HEK293 (cell line): Measurements from ENCODE around the gene FTO.

Source experiments
- CTCF ChIP-seq: fragments of 450-650 bp; formaldehyde crosslinking; IDR thresholded peaks from 2 replicates; pipeline ENCODE4 v1.5.1; 2016; ENCODE audit warnings: missing biosample characterization, missing genetic modification characterization
- ZNF654 ChIP-seq: fragments of 450-650 bp; formaldehyde crosslinking; IDR thresholded peaks from 2 replicates; pipeline ENCODE4 v1.5.1; 2016; ENCODE audit warnings: low read depth, missing biosample characterization, missing genetic modification characterization
- TF ChIP-seq, protein P1 (sequence below): fragments of 450-650 bp; formaldehyde crosslinking; IDR thresholded peaks from 2 replicates; pipeline ENCODE4 v1.5.1; 2016; ENCODE audit warnings: missing biosample characterization, missing genetic modification characterization, borderline replicate concordance
- TF ChIP-seq, protein P2 (sequence below): fragments of 450-650 bp; formaldehyde crosslinking; IDR thresholded peaks from 2 replicates; pipeline ENCODE4 v1.5.1; 2016; ENCODE audit warnings: missing biosample characterization, missing genetic modification characterization
- TF ChIP-seq, protein P3 (sequence below): fragments of 450-650 bp; formaldehyde crosslinking; IDR thresholded peaks from 2 replicates; pipeline ENCODE4 v1.5.1; 2017; ENCODE audit warnings: missing biosample characterization, missing genetic modification characterization

- TF ChIP-seq CTCF (no peak), ZNF654 (tag by site-specific recombination) (no peak)
- TF ChIP-seq, protein P1, sequence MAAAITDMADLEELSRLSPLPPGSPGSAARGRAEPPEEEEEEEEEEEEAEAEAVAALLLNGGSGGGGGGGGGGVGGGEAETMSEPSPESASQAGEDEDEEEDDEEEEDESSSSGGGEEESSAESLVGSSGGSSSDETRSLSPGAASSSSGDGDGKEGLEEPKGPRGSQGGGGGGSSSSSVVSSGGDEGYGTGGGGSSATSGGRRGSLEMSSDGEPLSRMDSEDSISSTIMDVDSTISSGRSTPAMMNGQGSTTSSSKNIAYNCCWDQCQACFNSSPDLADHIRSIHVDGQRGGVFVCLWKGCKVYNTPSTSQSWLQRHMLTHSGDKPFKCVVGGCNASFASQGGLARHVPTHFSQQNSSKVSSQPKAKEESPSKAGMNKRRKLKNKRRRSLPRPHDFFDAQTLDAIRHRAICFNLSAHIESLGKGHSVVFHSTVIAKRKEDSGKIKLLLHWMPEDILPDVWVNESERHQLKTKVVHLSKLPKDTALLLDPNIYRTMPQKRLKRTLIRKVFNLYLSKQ (tag by site-specific recombination): no peak
- TF ChIP-seq, protein P2, sequence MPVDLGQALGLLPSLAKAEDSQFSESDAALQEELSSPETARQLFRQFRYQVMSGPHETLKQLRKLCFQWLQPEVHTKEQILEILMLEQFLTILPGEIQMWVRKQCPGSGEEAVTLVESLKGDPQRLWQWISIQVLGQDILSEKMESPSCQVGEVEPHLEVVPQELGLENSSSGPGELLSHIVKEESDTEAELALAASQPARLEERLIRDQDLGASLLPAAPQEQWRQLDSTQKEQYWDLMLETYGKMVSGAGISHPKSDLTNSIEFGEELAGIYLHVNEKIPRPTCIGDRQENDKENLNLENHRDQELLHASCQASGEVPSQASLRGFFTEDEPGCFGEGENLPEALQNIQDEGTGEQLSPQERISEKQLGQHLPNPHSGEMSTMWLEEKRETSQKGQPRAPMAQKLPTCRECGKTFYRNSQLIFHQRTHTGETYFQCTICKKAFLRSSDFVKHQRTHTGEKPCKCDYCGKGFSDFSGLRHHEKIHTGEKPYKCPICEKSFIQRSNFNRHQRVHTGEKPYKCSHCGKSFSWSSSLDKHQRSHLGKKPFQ (tag by site-specific recombination): no peak
- TF ChIP-seq, protein P3, sequence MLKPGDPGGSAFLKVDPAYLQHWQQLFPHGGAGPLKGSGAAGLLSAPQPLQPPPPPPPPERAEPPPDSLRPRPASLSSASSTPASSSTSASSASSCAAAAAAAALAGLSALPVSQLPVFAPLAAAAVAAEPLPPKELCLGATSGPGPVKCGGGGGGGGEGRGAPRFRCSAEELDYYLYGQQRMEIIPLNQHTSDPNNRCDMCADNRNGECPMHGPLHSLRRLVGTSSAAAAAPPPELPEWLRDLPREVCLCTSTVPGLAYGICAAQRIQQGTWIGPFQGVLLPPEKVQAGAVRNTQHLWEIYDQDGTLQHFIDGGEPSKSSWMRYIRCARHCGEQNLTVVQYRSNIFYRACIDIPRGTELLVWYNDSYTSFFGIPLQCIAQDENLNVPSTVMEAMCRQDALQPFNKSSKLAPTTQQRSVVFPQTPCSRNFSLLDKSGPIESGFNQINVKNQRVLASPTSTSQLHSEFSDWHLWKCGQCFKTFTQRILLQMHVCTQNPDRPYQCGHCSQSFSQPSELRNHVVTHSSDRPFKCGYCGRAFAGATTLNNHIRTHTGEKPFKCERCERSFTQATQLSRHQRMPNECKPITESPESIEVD (tag by site-specific recombination): peak; percentile 47
Measured at GRCh38 chr16:53849994-53850393, 146.0 kb downstream of the FTO start.
